Iris pigment epithelial cell (primary cell): ENCODE results near the gene IRX1.

Experiments used
- DNase-seq: peaks from one replicate; pipeline ENCODE4 v3.0.0-alpha.2; 2011; ENCODE audit warnings: low read depth

IRX1 gene

DNA sequence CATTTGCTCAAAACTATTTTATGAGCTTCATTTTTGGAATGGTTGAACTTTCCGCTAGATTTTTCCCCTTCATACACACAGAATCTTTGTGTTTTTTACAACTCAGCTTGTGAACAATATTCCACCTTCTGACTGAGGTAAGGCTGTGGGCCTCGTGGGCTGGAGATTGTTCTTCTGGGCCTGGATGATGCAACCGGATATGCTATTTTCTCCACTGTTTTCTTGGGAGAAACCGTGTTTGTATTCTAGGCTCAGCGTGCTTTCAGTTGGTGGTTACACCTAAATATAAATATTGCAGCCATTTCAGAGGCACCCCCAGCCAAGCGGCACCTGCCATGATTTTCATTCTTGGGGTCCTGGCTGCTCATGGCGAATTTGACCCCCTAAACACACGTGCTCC is 55.2 kb downstream of the IRX1 start:
- no peak for DNase-seq
